AG10803 (cell line): Measurements from ENCODE around the gene TPMT.

Experiments
- DNase-seq: peaks from one replicate; pipeline ENCODE4 v3.0.0; 2010; ENCODE audit warnings: low read depth
- H3K4me3 ChIP-seq: 2 replicates; pipeline ENCODE4 v1.5.1; 2011; ENCODE audit warnings: mild to moderate bottlenecking, low read length, control low read depth
- TF ChIP-seq, protein P1 (sequence below): conservative IDR thresholded peaks from 2 replicates; pipeline ENCODE4 v1.5.1; 2011; ENCODE audit warnings: mild to moderate bottlenecking, low read length, control low read depth, inconsistent platforms

TPMT gene

DNA sequence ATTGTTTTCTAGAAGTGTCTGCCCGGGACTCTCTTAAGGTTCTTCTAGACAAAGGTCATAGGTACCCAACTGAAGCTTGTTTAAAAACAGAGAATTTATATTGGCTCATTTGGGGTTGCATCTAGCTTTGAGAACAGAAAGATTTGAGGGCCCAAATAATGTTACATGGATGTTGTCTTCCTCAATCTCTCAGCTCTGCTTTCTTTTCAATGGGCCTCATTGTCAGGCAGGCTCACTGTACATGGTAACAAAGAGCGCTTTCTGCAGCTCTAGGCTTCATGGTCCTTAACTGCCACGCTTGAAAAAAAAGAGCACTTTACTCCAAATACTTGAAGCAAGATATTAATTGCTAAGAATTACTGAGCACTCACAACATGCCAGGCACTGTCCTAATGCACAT, 54.6 kb downstream of the TPMT start:
- no peak for DNase-seq
- H3K4me3 ChIP-seq = no peak overlapping the region
- TF ChIP-seq, protein P1, sequence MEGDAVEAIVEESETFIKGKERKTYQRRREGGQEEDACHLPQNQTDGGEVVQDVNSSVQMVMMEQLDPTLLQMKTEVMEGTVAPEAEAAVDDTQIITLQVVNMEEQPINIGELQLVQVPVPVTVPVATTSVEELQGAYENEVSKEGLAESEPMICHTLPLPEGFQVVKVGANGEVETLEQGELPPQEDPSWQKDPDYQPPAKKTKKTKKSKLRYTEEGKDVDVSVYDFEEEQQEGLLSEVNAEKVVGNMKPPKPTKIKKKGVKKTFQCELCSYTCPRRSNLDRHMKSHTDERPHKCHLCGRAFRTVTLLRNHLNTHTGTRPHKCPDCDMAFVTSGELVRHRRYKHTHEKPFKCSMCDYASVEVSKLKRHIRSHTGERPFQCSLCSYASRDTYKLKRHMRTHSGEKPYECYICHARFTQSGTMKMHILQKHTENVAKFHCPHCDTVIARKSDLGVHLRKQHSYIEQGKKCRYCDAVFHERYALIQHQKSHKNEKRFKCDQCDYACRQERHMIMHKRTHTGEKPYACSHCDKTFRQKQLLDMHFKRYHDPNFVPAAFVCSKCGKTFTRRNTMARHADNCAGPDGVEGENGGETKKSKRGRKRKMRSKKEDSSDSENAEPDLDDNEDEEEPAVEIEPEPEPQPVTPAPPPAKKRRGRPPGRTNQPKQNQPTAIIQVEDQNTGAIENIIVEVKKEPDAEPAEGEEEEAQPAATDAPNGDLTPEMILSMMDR = no peak

GRCh38 chr6:18099511-18099910, 55.4 kb downstream of the TPMT start:
- no peak overlapping the region for H3K4me3 ChIP-seq
- TF ChIP-seq, protein P1 = no peak
- no peak for DNase-seq

GRCh38 chr6:18096423-18096822, 58.5 kb downstream of the TPMT start:
- DNase-seq = no peak
- no peak overlapping the region for H3K4me3 ChIP-seq
- TF ChIP-seq, protein P1 = no peak

- DNase-seq = no peak
- TF ChIP-seq, protein P1 = no peak
These were observed 63.5 kb downstream of the TPMT start for GRCh38 chr6:18091382-18091781.

DNA sequence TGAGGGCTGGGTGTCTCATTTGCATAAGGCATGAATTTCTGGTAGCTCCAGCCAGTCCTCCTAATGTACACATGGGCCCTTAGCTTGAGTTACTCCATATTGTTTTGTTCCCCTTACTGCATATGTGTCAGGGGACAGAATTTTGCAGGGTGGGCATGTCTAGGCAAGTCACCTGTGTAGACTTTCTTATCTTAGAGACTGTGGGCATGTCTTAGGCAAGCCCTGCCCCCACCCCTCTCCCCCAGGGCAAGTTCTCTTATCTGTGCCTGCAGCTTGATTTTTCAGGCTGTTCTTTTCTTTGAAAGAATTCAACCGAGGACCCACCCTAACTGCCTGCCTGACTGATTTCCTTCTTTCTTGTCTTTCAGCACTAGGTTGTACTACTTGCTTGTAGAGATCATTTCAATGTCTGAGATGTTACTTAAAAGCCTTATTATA, 64.5 kb downstream of the TPMT start:
- TF ChIP-seq, protein P1 = no peak
- H3K4me3 ChIP-seq = no peak overlapping the region
- no peak for DNase-seq

More at GRCh38 chr6:18091382-18091781, 63.5 kb downstream of the TPMT start:
- H3K4me3 ChIP-seq = no peak overlapping the region

GRCh38 chr6:18088419-18089296, 66.2 kb downstream of the TPMT start:
- TF ChIP-seq, protein P1 = no peak
- no peak for DNase-seq
- H3K4me3 ChIP-seq = no peak overlapping the region
